K562 treated with DMSO at 1 percent for 48 hours (cell line): Measurements from ENCODE around the gene VGLL4. TPM values are rescaled to one million over a fixed set of nuclear protein-coding genes. Genes with fewer than 3 reads are reported as not detected.

Source experiments
- total RNA-seq: library from RNA; unstranded; fragments of 300-600 nt; gene quantifications from 2 replicates; pipeline ENCODE4 v1.2.3, GENCODE V29; 2022; ENCODE audit warnings: low replicate concordance; ENCODE audit errors: extremely low read depth

VGLL4 gene, protein sequence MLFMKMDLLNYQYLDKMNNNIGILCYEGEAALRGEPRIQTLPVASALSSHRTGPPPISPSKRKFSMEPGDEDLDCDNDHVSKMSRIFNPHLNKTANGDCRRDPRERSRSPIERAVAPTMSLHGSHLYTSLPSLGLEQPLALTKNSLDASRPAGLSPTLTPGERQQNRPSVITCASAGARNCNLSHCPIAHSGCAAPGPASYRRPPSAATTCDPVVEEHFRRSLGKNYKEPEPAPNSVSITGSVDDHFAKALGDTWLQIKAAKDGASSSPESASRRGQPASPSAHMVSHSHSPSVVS
- total RNA-seq: not detected in 2 replicates

GRCh38 chr3:11643605-11644087, at the start of gene VGLL4:
Gene VGLL4 (minus strand): TSS chr3:11643915. CDS start chr3:11643518, 397 bp downstream.

Other genes starting within 250 kb of the VGLL4 start
- not detected in 2 replicates for gene TAMM41, start 203.0 kb upstream of the VGLL4 start, total RNA-seq